Thyroid gland (tissue), 4 donors: Measurements from ENCODE around the gene PSD4.

Experiments
- POLR2A ChIP-seq, 2 donors: fragments of 450-650 bp; IDR thresholded peaks; one replicate each; pipeline ENCODE4 v1.6.1; 2017; ENCODE audit warnings: antibody characterized with exemption in 2 of 2, mild to moderate bottlenecking in 2 of 2, moderate library complexity in 1 of 2
- TF ChIP-seq, protein P1 (sequence below), 6 experiments: fragments of 200-600 bp in 3 of 6; fragments of 450-650 bp in 3 of 6; sonication (generic) in 3 of 6; IDR thresholded peaks; one replicate each; pipeline ENCODE4 v1.5.1; 2016 to 2019; ENCODE audit warnings: antibody characterized with exemption in 6 of 6, mild to moderate bottlenecking in 2 of 6, inconsistent platforms in 1 of 6, moderate library complexity in 1 of 6

DNA sequence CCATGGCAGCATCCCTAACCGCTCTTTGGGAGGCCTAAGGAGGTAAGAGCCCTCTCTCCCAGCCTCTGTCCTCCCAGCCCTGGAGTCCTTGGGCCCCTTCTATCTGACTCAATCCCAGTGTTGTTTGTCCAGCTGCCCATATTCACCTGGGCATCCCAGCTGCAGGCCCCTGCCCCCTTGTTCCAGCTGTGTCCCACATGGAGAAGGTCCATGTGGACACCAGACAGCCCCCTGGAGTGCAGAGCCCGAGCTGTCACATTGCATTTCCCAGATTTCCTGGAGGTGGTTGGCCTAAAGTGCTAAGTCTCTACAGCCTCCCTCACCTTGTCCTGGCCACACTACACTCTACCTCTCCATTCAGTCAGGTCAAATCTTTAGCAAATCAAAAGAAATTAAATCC lies 42.5 kb downstream of the PSD4 start:
- peak in 1 of 2 donors; percentile 22 for TF ChIP-seq POLR2A (IDR thresholded peaks at IDR 0.05)
- TF ChIP-seq, protein P1, sequence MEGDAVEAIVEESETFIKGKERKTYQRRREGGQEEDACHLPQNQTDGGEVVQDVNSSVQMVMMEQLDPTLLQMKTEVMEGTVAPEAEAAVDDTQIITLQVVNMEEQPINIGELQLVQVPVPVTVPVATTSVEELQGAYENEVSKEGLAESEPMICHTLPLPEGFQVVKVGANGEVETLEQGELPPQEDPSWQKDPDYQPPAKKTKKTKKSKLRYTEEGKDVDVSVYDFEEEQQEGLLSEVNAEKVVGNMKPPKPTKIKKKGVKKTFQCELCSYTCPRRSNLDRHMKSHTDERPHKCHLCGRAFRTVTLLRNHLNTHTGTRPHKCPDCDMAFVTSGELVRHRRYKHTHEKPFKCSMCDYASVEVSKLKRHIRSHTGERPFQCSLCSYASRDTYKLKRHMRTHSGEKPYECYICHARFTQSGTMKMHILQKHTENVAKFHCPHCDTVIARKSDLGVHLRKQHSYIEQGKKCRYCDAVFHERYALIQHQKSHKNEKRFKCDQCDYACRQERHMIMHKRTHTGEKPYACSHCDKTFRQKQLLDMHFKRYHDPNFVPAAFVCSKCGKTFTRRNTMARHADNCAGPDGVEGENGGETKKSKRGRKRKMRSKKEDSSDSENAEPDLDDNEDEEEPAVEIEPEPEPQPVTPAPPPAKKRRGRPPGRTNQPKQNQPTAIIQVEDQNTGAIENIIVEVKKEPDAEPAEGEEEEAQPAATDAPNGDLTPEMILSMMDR (IDR thresholded peaks at IDR 0.05), result no peak
